Measurements from ENCODE around the gene DNAH6. TPM values are rescaled to one million over a fixed set of nuclear protein-coding genes. Genes with fewer than 3 reads are reported as not detected.
A peak's percentile ranks its signal among the peaks of the same experiment; 100 is the strongest.

Gene DNAH6
- total RNA-seq, 1 experiment from 2014 or later, result 0.39 TPM

- ChIA-PET POLR2A (no interaction called here), CTCF (no interaction called here)
- Mint-ChIP-seq H3K4me1 (peaks cover 15% of the 10 kb centered on the region), H3K27me3 (ENCODE audit: low read depth) (no peaks in the 10 kb centered on the region), H3K27ac (no peak overlapping the region), H3K9me3 (peaks cover 34% of the 10 kb centered on the region), H3K36me3 (no peaks in the 10 kb centered on the region), H3K4me3 (no peak overlapping the region)
- TF ChIP-seq AFF4 (CRISPR knock-in tag; IDR thresholded peaks at IDR 0.05; ENCODE audit: borderline replicate concordance), result no peak
- ATAC-seq (no peak), DNase-seq (ENCODE audit: low spot score) (no peak)
Observed at GRCh38 chr2:84749442-84749841, 233.1 kb downstream of the DNAH6 start.

- DNase-seq (ENCODE audit: low spot score) (no peak), ATAC-seq (no peak)
- H3K9me3 Mint-ChIP-seq, result no peaks in the 10 kb centered on the region
- POLR2A ChIA-PET, result no interaction called here
- CTCF ChIA-PET, result interaction anchor here (1.1 kb wide), 1 partner anchor 103 kb away, joined by 3 read pairs; no protein-coding TSS in a partner anchor
- no peak overlapping the region for H3K27ac Mint-ChIP-seq
- H3K27me3 Mint-ChIP-seq (ENCODE audit: low read depth), result no peaks in the 10 kb centered on the region
- no peaks in the 10 kb centered on the region for H3K36me3 Mint-ChIP-seq
- TF ChIP-seq NFYB (CRISPR knock-in tag; conservative IDR thresholded peaks at IDR 0.05; ENCODE audit: low read depth), result no peak
- TF ChIP-seq GRHL2 (CRISPR knock-in tag; IDR thresholded peaks at IDR 0.05; ENCODE audit: insufficient replicate concordance, severe bottlenecking), result no peak
- no peak for TF ChIP-seq IRF2 (CRISPR knock-in tag; IDR thresholded peaks at IDR 0.05; ENCODE audit: borderline replicate concordance, low read depth)
- H3K4me1 Mint-ChIP-seq, result peaks cover 19% of the 10 kb centered on the region
- no peak overlapping the region for H3K4me3 Mint-ChIP-seq
Observed at GRCh38 chr2:84755096-84755495, 238.8 kb downstream of the DNAH6 start.

- H3K4me3 Mint-ChIP-seq, result no peak overlapping the region
- no peaks in the 10 kb centered on the region for H3K9me3 Mint-ChIP-seq
- H3K27me3 Mint-ChIP-seq (ENCODE audit: low read depth), result no peaks in the 10 kb centered on the region
- H3K4me1 Mint-ChIP-seq, result peaks cover 19% of the 10 kb centered on the region
- DNase-seq (ENCODE audit: low spot score) (no peak), ATAC-seq (peak; percentile 65)
- TF ChIP-seq MYBL2 (CRISPR knock-in tag; IDR thresholded peaks at IDR 0.05), result no peak
- ChIA-PET CTCF (no interaction called here), POLR2A (no interaction called here)
- no peaks in the 10 kb centered on the region for H3K36me3 Mint-ChIP-seq
- H3K27ac Mint-ChIP-seq, result no peak overlapping the region
Observed at GRCh38 chr2:84757648-84758047, 241.3 kb downstream of the DNAH6 start.

GRCh38 chr2:84766791-84767190 lies 250.5 kb downstream of the DNAH6 start:
- DNase-seq (ENCODE audit: low spot score), result no peak
- peaks cover 8% of the 10 kb centered on the region; the same call in 1 of the 2 replicates for H3K36me3 Mint-ChIP-seq
- H3K4me3 Mint-ChIP-seq, result no peak overlapping the region
- ChIA-PET POLR2A (no interaction called here), CTCF (no interaction called here)
- H3K9me3 Mint-ChIP-seq, result peaks cover 22% of the 10 kb centered on the region
- no peak for ATAC-seq
- TF ChIP-seq CDX4 (CRISPR knock-in tag; IDR thresholded peaks at IDR 0.05; ENCODE audit: borderline replicate concordance), result no peak
- TF ChIP-seq ZNF317 (CRISPR knock-in tag; IDR thresholded peaks at IDR 0.05; ENCODE audit: borderline replicate concordance, low read depth), result no peak
- no peak for TF ChIP-seq ZNF263 (CRISPR knock-in tag; IDR thresholded peaks at IDR 0.05; ENCODE audit: low read depth)
- no peak for TF ChIP-seq IRF1 (CRISPR knock-in tag; IDR thresholded peaks at IDR 0.05)
- no peak for TF ChIP-seq IRF2 (CRISPR knock-in tag; IDR thresholded peaks at IDR 0.05; ENCODE audit: borderline replicate concordance, low read depth)
- TF ChIP-seq TEAD1 (CRISPR knock-in tag; IDR thresholded peaks at IDR 0.05), result no peak
- TF ChIP-seq PRDM15 (CRISPR knock-in tag; IDR thresholded peaks at IDR 0.05), result no peak
- TF ChIP-seq GABPB1 (CRISPR knock-in tag; IDR thresholded peaks at IDR 0.05), result no peak
- no peak overlapping the region for H3K27ac Mint-ChIP-seq
- H3K27me3 Mint-ChIP-seq (ENCODE audit: low read depth), result no peaks in the 10 kb centered on the region
- no peaks in the 10 kb centered on the region for H3K4me1 Mint-ChIP-seq

Measured in WTC11 (cell line).